Neural cell (in vitro differentiated cells): ENCODE measurements around the gene LLPH. TPM values are rescaled to one million over a fixed set of nuclear protein-coding genes. Genes with fewer than 3 reads are reported as not detected.

Experiments
- H2AFZ ChIP-seq: fragments of 200-600, 300-800 bp; sonication (generic), shearing (Covaris generic); 2 replicates; pipeline ENCODE4 v1.6.0; 2014; ENCODE audit warnings: low read depth, mild to moderate bottlenecking, antibody characterized with exemption, low read length, moderate library complexity
- H3F3A ChIP-seq: fragments of 200-600 bp; shearing (Covaris generic); 2 replicates; pipeline ENCODE4 v1.6.1; 2016; ENCODE audit warnings: mild to moderate bottlenecking, moderate library complexity, mixed read lengths, antibody characterized with exemption, low read length; ENCODE audit not compliant: insufficient read depth, poor library complexity, severe bottlenecking
- H3K27ac ChIP-seq: fragments of 200-600, 300-800 bp; sonication (generic), shearing (Covaris generic); 2 replicates; pipeline ENCODE4 v1.5.1; 2014; ENCODE audit warnings: mild to moderate bottlenecking, low read length, moderate library complexity
- H3K27me3 ChIP-seq: fragments of 300-800, 200-600 bp; sonication (generic), shearing (Covaris generic); 2 replicates; pipeline ENCODE4 v1.6.0; 2014; ENCODE audit warnings: mild to moderate bottlenecking, low read depth, low read length, moderate library complexity; ENCODE audit not compliant: insufficient read depth
- H3K36me3 ChIP-seq: fragments of 300-800, 200-600 bp; sonication (generic), shearing (Covaris generic); 2 replicates; pipeline ENCODE4 v1.5.1; 2014; ENCODE audit warnings: mild to moderate bottlenecking, antibody characterized with exemption, low read length, moderate library complexity; ENCODE audit not compliant: insufficient read depth
- H3K4me2 ChIP-seq: fragments of 300-800, 200-600 bp; sonication (generic), shearing (Covaris generic); 2 replicates; pipeline ENCODE4 v1.6.0; 2014; ENCODE audit warnings: mild to moderate bottlenecking, low read length
- H3K4me3 ChIP-seq: fragments of 300-800, 200-600 bp; sonication (generic), shearing (Covaris generic); 2 replicates; pipeline ENCODE4 v1.5.1; 2014; ENCODE audit warnings: mild to moderate bottlenecking, low read length, moderate library complexity
- H3K79me2 ChIP-seq: fragments of 200-600 bp; shearing (Covaris generic); replicated peaks from 2 replicates; pipeline ENCODE4 v1.6.0; 2014; ENCODE audit warnings: mild to moderate bottlenecking, low read length, moderate library complexity; ENCODE audit not compliant: insufficient read depth
- H3K9ac ChIP-seq: fragments of 300-800, 200-600 bp; sonication (generic), shearing (Covaris generic); 2 replicates; pipeline ENCODE4 v1.6.1; 2016; ENCODE audit warnings: mild to moderate bottlenecking, low read length, mixed read lengths
- H3K9me2 ChIP-seq: fragments of 200-600 bp; shearing (Covaris generic); 2 replicates; pipeline ENCODE4 v1.6.1; 2016; ENCODE audit warnings: mild to moderate bottlenecking, low read length, mixed read lengths; ENCODE audit not compliant: insufficient read depth
- H3K9me3 ChIP-seq: fragments of 200-600, 300-800 bp; sonication (generic), shearing (Covaris generic); 2 replicates; pipeline ENCODE4 v1.6.1; 2016; ENCODE audit warnings: mild to moderate bottlenecking, mixed run types, low read length, moderate library complexity, mixed read lengths
- H4K20me1 ChIP-seq: fragments of 200-600 bp; shearing (Covaris generic); 2 replicates; pipeline ENCODE4 v1.6.1; 2016; ENCODE audit warnings: mild to moderate bottlenecking, mixed run types; ENCODE audit not compliant: insufficient read depth
- CTCF ChIP-seq: fragments of 450-650 bp; IDR thresholded peaks from 2 replicates; pipeline ENCODE4 v1.5.1; 2014; ENCODE audit warnings: antibody characterized with exemption, mild to moderate bottlenecking, moderate library complexity; ENCODE audit not compliant: poor library complexity, severe bottlenecking
- EP300 ChIP-seq: fragments of 450-650 bp; conservative IDR thresholded peaks from 2 replicates; pipeline ENCODE4 v1.6.1; 2014; ENCODE audit warnings: antibody characterized with exemption, mild to moderate bottlenecking, moderate library complexity; ENCODE audit not compliant: poor library complexity, severe bottlenecking
- EZH2 ChIP-seq: fragments of 200-600, 300-800 bp; shearing (Covaris generic), sonication (generic); IDR thresholded peaks from 2 replicates; pipeline ENCODE4 v1.6.1; 2014; ENCODE audit warnings: antibody characterized with exemption, low read length, borderline replicate concordance, mild to moderate bottlenecking; ENCODE audit not compliant: insufficient read depth, poor library complexity, severe bottlenecking
- MXI1 ChIP-seq: fragments of 450-650 bp; conservative IDR thresholded peaks from 2 replicates; pipeline ENCODE4 v1.6.1; 2014; ENCODE audit warnings: antibody characterized with exemption, mild to moderate bottlenecking; ENCODE audit not compliant: poor library complexity, severe bottlenecking
- POLR2AphosphoS5 ChIP-seq: IDR thresholded peaks from 2 replicates; pipeline ENCODE4 v1.6.1; 2012
- RAD21 ChIP-seq: fragments of 450-650 bp; conservative IDR thresholded peaks from 2 replicates; pipeline ENCODE4 v1.6.1; 2014; ENCODE audit warnings: antibody characterized with exemption, mild to moderate bottlenecking, moderate library complexity
- REST ChIP-seq: IDR thresholded peaks from 2 replicates; pipeline ENCODE4 v1.6.1; 2012; ENCODE audit warnings: borderline replicate concordance
- SMC3 ChIP-seq: fragments of 450-650 bp; conservative IDR thresholded peaks from 2 replicates; pipeline ENCODE4 v1.6.1; 2014; ENCODE audit warnings: antibody characterized with exemption, mild to moderate bottlenecking, moderate library complexity; ENCODE audit not compliant: poor library complexity
- TAF1 ChIP-seq: IDR thresholded peaks from 2 replicates; pipeline ENCODE4 v1.6.1; 2012; ENCODE audit warnings: low read depth
- polyA plus RNA-seq: library from polyadenylated mRNA; depleted of rRNA; stranded (reverse); fragments of >200 nt; gene quantifications from 2 replicates; pipeline ENCODE4 v1.2.3, GENCODE V29; 2014

LLPH gene
- polyA plus RNA-seq, 1 donor from 2014 or later = 4.6 TPM

GRCh38 chr12:66165141-66165540 lies 34.6 kb upstream of the LLPH start:
- H3K9me3 ChIP-seq = peaks cover 5% of the 10 kb centered on the region
- H3K9me2 ChIP-seq = no peaks in the 10 kb centered on the region
- TF ChIP-seq EZH2 (no peak), RAD21 (no peak), POLR2AphosphoS5 (no peak), MXI1 (no peak), CTCF (no peak), TAF1 (no peak), REST (no peak), SMC3 (no peak), EP300 (no peak)
- no peaks in the 10 kb centered on the region for H3K36me3 ChIP-seq
- no peak overlapping the region for H3K4me3 ChIP-seq
- no peaks in the 10 kb centered on the region for H3F3A ChIP-seq
- H4K20me1 ChIP-seq = no peaks in the 10 kb centered on the region
- H2AFZ ChIP-seq = no peak overlapping the region
- no peaks in the 10 kb centered on the region for H3K79me2 ChIP-seq
- H3K27me3 ChIP-seq = no peaks in the 10 kb centered on the region
- no peak overlapping the region for H3K27ac ChIP-seq
- H3K9ac ChIP-seq = no peak overlapping the region
- H3K4me2 ChIP-seq = no peak overlapping the region

GRCh38 chr12:66164349-66164821 lies 33.8 kb upstream of the LLPH start:
- H3K9me2 ChIP-seq = no peaks in the 10 kb centered on the region
- no peak overlapping the region for H2AFZ ChIP-seq
- no peaks in the 10 kb centered on the region for H3K27me3 ChIP-seq
- H3K9ac ChIP-seq = no peak overlapping the region
- H3K4me2 ChIP-seq = no peak overlapping the region
- H3K4me3 ChIP-seq = no peak overlapping the region
- TF ChIP-seq TAF1 (no peak), SMC3 (no peak), EZH2 (no peak), POLR2AphosphoS5 (no peak), CTCF (no peak), EP300 (no peak), MXI1 (no peak), RAD21 (no peak), REST (no peak)
- H3K9me3 ChIP-seq = peaks cover 5% of the 10 kb centered on the region
- no peaks in the 10 kb centered on the region for H4K20me1 ChIP-seq
- H3K27ac ChIP-seq = no peak overlapping the region
- no peaks in the 10 kb centered on the region for H3K36me3 ChIP-seq
- no peaks in the 10 kb centered on the region for H3F3A ChIP-seq
- no peaks in the 10 kb centered on the region for H3K79me2 ChIP-seq
